Ovary (tissue), 9 donors: ENCODE results near the gene SEPTIN11. TPM values are rescaled to one million over a fixed set of nuclear protein-coding genes. Genes with fewer than 3 reads are reported as not detected.

Source experiments
- DNase-seq, 5 donors: peaks; one replicate each; pipeline ENCODE4 v3.0.0-alpha.2; 2019 to 2020
- H3K27ac ChIP-seq, 2 donors: fragments of 200-600 bp; one replicate each; pipeline versions ENCODE4 v1.5.1 to v1.8.0; 2019 to 2022
- H3K27me3 ChIP-seq: fragments of 200-600 bp; one replicate; pipeline ENCODE4 v1.8.0; 2022
- H3K36me3 ChIP-seq: fragments of 200-600 bp; sonication (generic); one replicate; pipeline ENCODE4 v1.5.1; 2019
- H3K4me1 ChIP-seq: one replicate; pipeline ENCODE4 v1.8.1; 2013; ENCODE audit warnings: mild to moderate bottlenecking, moderate library complexity; ENCODE audit not compliant: insufficient read depth
- H3K4me3 ChIP-seq: fragments of 200-600 bp; sonication (generic); one replicate; pipeline ENCODE4 v1.5.1; 2017
- H3K9me3 ChIP-seq, 2 donors: fragments of 200-600 bp in 1 of 2; sonication (generic) in 1 of 2; one replicate each; pipeline versions ENCODE4 v1.5.1 to v1.8.1; 2013 to 2019; ENCODE audit warnings: mild to moderate bottlenecking in 1 of 2, moderate library complexity in 1 of 2
- CTCF ChIP-seq, 3 donors: fragments of 450-650 bp in 2 of 3; fragments of 200-600 bp in 1 of 3; IDR thresholded peaks; one replicate each; pipeline versions ENCODE4 v1.5.1 to v1.8.0; 2016 to 2022; ENCODE audit warnings: antibody characterized with exemption in 3 of 3, mild to moderate bottlenecking in 1 of 3
- EP300 ChIP-seq: sonication (generic); formaldehyde crosslinking; IDR thresholded peaks from one replicate; pipeline ENCODE4 v1.6.1; 2017; ENCODE audit warnings: antibody characterized with exemption
- POLR2A ChIP-seq: fragments of 450-650 bp; IDR thresholded peaks from one replicate; pipeline ENCODE4 v1.6.1; 2017; ENCODE audit warnings: antibody characterized with exemption, mild to moderate bottlenecking, moderate library complexity
- WGBS, 3 donors: extraction: QIAGEN DNeasy Blood & Tissue Kit in 1 of 3; methylation state at CpG; one replicate each; pipeline versions ENCODE4 v1.1.5 to v1.1.7; 2013 to 2017; 5-methylcytosine and 5-hydroxymethylcytosine counted together
- intact Hi-C, 4 donors: fragments of 100-400 bp; cut with DNase I; formaldehyde crosslinking; loops; one replicate each; pipeline versions ENCODE4 v1.11.0 to v1.15.1; 2022 to 2023
- polyA plus RNA-seq, 2 donors: library from polyadenylated mRNA; stranded (reverse); fragments of 200-250 nt in 1 of 2; fragments of 350-450 nt in 1 of 2; fragmentation: Illumina TruSeq in 1 of 2; extraction: RNeasy Lipid Tissue Mini Kit (QIAGEN cat#74804) in 1 of 2; gene quantifications; one replicate each; pipeline ENCODE4 v1.2.3, GENCODE V29; 2013 to 2014
- total RNA-seq, 7 donors: library from RNA; depleted of rRNA in 2 of 7; stranded (reverse); fragments of >200 nt in 2 of 7; fragmentation: NEBNext Ultra II Directional in 3 of 7; extraction: Animal tissue kit (Norgen Biotek cat#: 25700) in 3 of 7; gene quantifications; one replicate each; pipeline versions ENCODE4 v1.1.0 to v1.2.4, GENCODE V29; 2016 to 2023
- donor health status: DM: no; HTN: no; CAD: no; lungs with moderate emphysema.
- donor health status: DM: no; HTN: no; CAD: no.
- donor health status: Bipolar disorder and iron deficiency.
- donor health status: DM: yes; HTN: yes; CAD: no.
- donor health status: DM: no; HTN: no; CAD: no.
- donor health status: DM: yes; HTN: yes; CAD: no.

The SEPTIN11 gene
- total and polyA plus RNA-seq, 9 donors, result 24.3 to 86.0 (median 50.2) TPM

DNA sequence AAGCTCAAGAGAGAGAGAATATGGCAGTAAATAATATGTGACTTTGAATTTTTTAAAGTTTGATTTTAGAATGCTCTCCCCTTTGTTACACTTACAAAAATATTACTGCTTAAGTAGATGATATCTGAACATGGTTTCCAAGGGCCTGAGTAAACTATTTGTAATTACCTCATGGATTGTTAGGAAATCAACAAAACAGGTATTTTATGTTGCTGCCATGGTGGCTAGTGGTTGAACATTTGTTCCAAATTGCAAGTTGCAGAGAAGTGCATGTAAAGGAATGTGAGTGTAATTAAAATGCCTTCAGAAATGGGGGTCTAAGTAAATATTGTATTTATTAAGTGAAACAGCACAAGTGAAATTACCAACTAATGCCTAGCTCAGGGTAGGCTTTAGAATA lies 27.6 kb downstream of the SEPTIN11 start:
- peaks cover 4% of the 10 kb centered on the region for H3K4me1 ChIP-seq
- DNase-seq, result no peak
- H3K36me3 ChIP-seq, result no peaks in the 10 kb centered on the region
- H3K9me3 ChIP-seq, result no peaks in the 10 kb centered on the region
- no peak overlapping the region for H3K4me3 ChIP-seq
- intact Hi-C loops, result no loop called here
- H3K27ac ChIP-seq, result no peak overlapping the region
- H3K27me3 ChIP-seq, result no peaks in the 10 kb centered on the region
- TF ChIP-seq EP300, result no peak
- TF ChIP-seq CTCF (IDR thresholded peaks at IDR 0.05), result no peak
- TF ChIP-seq POLR2A, result no peak

DNA sequence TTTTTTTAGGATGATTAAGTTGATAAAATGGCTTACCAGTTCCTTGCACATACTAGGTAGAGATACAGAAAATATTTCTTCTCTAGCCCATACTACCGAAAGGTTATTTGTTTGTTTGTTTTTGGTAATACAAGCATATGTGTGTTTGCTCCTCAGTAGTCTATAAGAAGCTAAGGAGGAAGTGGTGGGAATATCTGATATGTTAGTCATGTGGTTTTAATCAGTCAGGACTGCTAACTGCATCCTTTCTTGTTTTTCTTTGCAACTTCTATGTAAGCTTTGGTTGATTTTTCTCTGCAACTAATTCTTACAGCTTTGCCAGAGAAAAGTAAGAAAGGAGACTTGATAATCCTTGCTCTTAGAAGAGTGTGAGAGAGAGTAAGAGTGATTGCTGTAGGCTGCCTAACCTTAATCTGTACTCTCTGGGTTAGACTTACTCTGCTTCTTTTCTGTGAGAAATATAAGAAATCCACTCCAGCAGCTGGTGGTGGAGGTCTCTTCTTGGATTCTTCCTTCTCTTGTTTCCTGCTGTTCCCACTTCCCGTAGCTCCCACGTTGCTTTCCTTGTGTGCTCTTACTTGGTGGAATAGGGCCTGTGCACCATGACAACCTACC lies 28.3 kb downstream of the SEPTIN11 start:
- Histone ChIP-seq H3K4me1 (peaks cover 4% of the 10 kb centered on the region), H3K4me3 (no peak overlapping the region), H3K27ac (no peak overlapping the region), H3K9me3 (no peaks in the 10 kb centered on the region), H3K36me3 (no peaks in the 10 kb centered on the region), H3K27me3 (no peaks in the 10 kb centered on the region)
- TF ChIP-seq EP300, result no peak
- TF ChIP-seq POLR2A, result no peak
- TF ChIP-seq CTCF (IDR thresholded peaks at IDR 0.05), result no peak
- intact Hi-C loops, result no loop called here
- no peak for DNase-seq
- WGBS, 3 donors, result 84 to 92% (median 86%) methylated on average over 3 of the region's 3 CpGs

DNA sequence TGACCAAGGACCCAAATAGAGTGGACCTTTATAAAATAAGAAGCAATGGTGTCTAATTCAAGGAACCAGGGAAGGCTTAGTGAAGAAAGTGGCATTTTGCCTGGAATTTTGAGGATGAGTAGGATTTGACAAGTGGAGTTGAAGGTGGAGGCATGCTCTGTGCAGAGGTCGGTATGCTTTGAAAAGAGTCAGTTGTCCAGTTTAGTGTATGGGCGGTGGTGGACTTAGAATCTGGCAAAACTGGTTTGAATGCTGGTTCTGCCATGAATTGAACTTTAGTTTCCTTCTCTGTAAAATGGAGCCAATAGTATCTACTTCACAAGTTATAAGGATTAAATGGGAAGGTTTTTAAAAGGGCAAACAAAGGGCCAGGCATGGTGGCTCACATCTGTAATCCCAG lies 29.7 kb downstream of the SEPTIN11 start:
- WGBS, 3 donors, result 94 to 100% (median 97%) methylated on average over 2 of the region's 2 CpGs
- DNase-seq, result no peak
- Histone ChIP-seq H3K27me3 (no peaks in the 10 kb centered on the region), H3K36me3 (no peaks in the 10 kb centered on the region), H3K9me3 (no peaks in the 10 kb centered on the region), H3K4me1 (peaks cover 9% of the 10 kb centered on the region), H3K27ac (no peak overlapping the region), H3K4me3 (no peak overlapping the region)
- TF ChIP-seq EP300 (no peak), POLR2A (no peak), CTCF (IDR thresholded peaks at IDR 0.05) (no peak)
- intact Hi-C loops, result no loop called here

DNA sequence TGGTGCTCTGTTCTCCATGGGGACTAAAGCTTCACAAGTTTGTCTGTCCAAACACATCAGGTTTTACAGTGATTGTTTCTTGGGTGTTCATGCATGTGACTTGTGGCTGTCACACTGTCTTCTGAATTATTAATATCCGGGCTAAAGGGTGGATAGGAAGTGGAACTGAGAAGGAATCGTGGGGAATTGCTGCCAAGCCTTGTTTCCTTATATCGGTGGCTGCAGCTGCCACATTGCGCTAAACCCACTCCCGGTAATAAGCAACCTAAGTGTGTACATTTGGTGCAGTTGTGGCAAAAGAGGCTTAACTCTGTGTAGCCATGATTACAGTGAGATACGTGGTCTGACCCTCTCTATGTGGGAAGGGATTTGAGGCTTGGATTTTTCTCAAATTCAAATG lies 30.7 kb downstream of the SEPTIN11 start:
- H3K36me3 ChIP-seq, result no peaks in the 10 kb centered on the region
- H3K27ac ChIP-seq, result no peak overlapping the region
- TF ChIP-seq EP300 (no peak), CTCF (IDR thresholded peaks at IDR 0.05) (no peak), POLR2A (no peak)
- H3K4me1 ChIP-seq, result peaks cover 9% of the 10 kb centered on the region
- intact Hi-C loops, result no loop called here
- no peak overlapping the region for H3K4me3 ChIP-seq
- WGBS, 3 donors, result 77 to 85% (median 82%) methylated on average over 6 of the region's 6 CpGs
- no peaks in the 10 kb centered on the region for H3K9me3 ChIP-seq
- DNase-seq, result no peak
- no peaks in the 10 kb centered on the region for H3K27me3 ChIP-seq
